AG09309 (cell line): ENCODE results near the gene AHNAK2.
"Not testable (repeated sequence)": the region's sequence is repeated elsewhere in the genome, so short reads cannot be mapped to it uniquely, and the experiment has no call there.

Source experiments
- DNase-seq: peaks from one replicate; pipeline ENCODE4 v3.0.0-alpha.2; 2010; ENCODE audit warnings: low read depth
- H3K4me3 ChIP-seq: 2 replicates; pipeline ENCODE4 v1.5.1; 2011; ENCODE audit warnings: mild to moderate bottlenecking, low read depth, low read length, moderate library complexity; ENCODE audit not compliant: control insufficient read depth
- CTCF ChIP-seq: IDR thresholded peaks from 2 replicates; pipeline ENCODE4 v1.5.1; 2011; ENCODE audit warnings: mild to moderate bottlenecking, low read depth, low read length, inconsistent platforms; ENCODE audit not compliant: insufficient read depth, control insufficient read depth; ENCODE audit errors: missing control alignments

The AHNAK2 gene

DNA sequence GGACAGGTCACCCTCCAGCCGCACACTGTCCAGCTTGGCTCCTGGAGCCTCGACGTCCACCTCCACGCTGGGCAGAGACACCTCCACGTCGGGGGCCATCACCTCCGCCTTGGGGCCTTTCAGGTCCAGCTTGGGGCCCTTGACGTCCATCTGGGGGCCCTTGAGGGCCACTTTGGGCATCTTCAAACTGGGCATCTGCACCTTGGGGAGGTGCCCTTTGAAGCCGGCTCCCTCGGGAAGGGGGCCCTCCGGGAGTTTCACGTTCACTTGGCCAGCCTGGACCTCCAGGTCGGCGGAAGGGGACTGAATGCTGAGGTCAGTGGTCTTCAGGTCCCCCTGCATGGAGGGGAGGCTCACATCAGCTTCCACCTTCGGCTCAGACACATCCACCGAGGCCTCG lies 28.2 kb downstream of the AHNAK2 start:
- no peak for DNase-seq
- H3K4me3 ChIP-seq, result no peak overlapping the region
- no peak for TF ChIP-seq CTCF

- H3K4me3 ChIP-seq, DNase-seq: not testable (repeated sequence)
Observed at GRCh38 chr14:104949406-104949955, 28.7 kb downstream of the AHNAK2 start.

DNA sequence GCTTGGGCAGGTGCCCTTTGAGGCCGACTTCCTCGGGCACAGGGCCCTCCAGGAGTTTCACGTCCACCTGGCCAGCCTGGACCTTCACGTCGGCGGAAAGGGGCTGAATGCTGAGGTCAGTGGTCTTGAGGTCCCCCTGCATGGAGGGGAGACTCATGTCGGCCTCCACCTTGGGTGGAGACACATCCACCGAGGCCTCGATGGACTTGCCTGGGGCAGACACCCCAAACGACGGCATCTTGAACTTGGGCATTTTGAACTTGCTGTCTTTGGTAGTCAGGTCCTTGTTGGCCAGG lies 29.5 kb downstream of the AHNAK2 start:
- TF ChIP-seq CTCF, result no peak
- no peak for DNase-seq
- no peak overlapping the region for H3K4me3 ChIP-seq

DNA sequence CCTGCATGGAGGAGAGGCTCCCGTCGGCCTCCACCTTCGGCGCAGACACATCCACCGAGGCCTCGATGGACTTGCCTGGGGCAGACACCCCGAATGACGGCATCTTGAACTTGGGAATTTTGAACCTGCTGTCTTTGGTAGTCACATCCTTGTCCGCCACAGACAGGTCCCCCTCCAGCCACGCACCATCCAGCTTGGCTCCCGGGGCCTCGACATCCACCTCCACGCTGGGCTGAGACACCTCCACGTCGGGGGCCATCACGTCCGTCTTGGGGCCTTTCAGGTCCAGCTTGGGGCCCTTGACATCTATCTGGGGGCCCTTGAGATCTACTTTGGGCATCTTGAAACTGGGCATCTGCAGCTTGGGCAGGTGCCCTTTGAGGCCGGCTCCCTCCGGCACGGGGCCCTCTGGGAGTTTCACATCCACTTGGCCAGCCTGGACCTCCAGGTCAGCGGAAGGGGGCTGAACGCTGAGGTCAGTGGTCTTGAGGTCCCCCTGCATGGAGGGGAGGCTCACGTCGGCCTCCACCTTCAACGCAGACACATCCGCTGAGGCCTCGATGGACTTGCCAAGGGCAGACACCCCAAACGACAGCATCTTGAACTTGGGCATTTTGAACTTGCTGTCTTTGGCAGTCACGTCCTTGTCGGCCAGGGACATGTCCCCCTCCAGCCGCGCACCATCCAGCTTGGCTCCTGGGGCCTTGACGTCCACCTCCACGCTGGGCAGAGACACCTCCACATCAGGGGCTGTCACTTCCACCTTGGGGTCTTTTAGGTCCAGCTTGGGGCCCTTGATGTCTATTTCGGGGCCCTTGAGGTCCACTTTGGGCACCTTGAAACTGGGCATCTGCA lies 30.1 kb downstream of the AHNAK2 start:
- H3K4me3 ChIP-seq, DNase-seq: not testable (repeated sequence)

DNA sequence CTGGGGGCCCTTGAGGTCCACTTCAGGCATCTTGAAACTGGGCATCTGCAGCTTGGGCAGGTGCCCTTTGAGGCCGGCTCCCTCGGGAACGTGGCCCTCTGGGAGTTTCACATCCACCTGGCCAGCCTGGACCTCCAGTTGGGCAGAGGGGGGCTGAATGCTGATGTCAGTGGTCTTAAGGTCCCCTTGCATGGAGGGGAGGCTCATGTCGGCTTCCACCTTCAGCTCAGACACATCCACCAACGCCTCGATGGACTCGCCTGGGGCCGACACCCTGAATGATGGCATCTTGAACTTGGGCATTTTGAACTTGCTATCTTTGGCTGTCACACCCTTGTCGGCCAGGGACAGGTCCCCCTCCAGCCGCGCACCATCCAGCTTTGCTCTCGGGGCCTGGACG lies 31.0 kb downstream of the AHNAK2 start:
- H3K4me3 ChIP-seq, DNase-seq: not testable (repeated sequence)

- not testable (repeated sequence) for DNase-seq
Observed at GRCh38 chr14:104945986-104946965, 31.9 kb downstream of the AHNAK2 start.

DNA sequence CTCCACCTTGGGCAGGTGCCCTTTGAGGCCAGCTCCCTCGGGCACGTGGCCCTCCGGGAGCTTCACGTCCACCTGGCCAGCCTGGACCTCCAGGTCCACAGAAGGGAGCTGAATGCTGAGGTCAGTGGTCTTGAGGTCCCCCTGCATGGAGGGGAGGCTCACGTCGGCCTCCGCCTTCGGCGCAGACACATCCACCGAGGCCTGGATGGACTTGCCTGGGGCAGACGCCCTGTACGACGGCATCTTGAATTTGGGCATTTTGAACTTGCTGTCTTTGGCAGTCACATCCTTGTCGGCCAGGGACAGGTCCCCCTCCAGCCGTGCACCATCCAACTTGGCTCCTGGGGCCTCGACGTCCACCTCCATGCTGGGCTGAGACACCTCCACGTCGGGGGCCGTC lies 32.9 kb downstream of the AHNAK2 start:
- H3K4me3 ChIP-seq, DNase-seq: not testable (repeated sequence)

More at GRCh38 chr14:104945986-104946965, 31.9 kb downstream of the AHNAK2 start:
- H3K4me3 ChIP-seq, result not testable (repeated sequence)

DNA sequence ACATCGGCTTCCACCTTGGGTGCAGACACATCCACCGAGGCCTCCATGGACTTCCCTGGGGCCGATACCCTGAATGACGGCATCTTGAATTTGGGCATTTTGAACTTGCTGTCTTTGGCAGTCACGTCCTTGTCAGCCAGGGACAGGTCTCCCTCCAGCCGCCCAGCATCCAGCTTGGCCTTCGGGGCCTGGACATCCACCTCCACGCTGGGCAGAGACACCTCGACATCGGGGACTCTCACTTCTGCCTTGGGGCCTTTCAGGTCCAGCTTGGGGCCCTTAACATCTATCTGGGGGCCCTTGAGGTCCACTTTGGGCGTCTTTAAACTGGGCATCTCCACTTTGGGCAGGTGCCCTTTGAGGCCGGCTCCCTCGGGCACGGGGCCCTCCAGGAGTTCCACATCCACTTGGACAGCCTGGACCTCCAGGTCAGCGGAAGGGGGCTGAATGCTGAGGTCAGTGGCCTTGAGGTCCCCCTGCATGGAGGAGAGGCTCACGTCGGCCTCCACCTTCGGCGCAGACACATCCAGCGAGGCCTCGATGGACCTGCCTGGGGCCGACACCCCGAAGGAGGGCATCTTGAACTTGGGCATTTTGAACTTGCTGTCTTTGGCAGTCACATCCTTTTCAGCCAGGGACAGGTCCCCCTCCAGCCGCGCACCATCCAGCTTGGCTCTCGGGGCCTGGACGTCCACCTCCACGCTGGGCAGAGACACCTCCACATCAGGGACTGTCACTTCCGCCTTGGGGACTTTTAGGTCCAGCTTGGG lies 33.6 kb downstream of the AHNAK2 start:
- DNase-seq, H3K4me3 ChIP-seq: not testable (repeated sequence)

DNA sequence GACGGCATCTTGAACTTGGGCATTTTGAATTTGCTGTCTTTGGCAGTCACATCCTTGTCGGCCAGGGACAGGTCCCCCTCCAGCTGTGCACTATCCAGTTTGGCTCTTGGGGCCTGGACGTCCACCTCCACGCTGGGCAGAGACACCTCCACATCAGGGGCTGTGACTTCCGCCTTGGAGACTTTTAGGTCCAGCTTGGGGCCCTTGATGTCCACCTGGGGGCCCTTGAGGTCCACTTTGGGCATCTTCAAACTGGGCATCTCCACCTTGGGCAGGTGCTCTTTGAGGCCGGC lies 34.2 kb downstream of the AHNAK2 start:
- H3K4me3 ChIP-seq, DNase-seq: not testable (repeated sequence)

GRCh38 chr14:104943216-104944015 lies 34.8 kb downstream of the AHNAK2 start:
- not testable (repeated sequence) for H3K4me3 ChIP-seq, DNase-seq
